AG04449 (cell line): ENCODE results near the gene CDK15.

Source experiments
- CTCF ChIA-PET: fragments of 350-600 bp; formaldehyde crosslinking; extraction: SDS; loops from one replicate; lab custom pipeline; 2021; ENCODE audit warnings: antibody characterized with exemption; lab: Yijun Ruan, JAX
- POLR2A ChIA-PET: fragments of 400-600, 350-600 bp; formaldehyde crosslinking; extraction: SDS; loops from one replicate; lab custom pipeline; 2020; ENCODE audit warnings: antibody characterized with exemption, inconsistent platforms; lab: Yijun Ruan, JAX
- DNase-seq: peaks from one replicate; pipeline ENCODE4 v3.0.0-alpha.2; 2010; ENCODE audit warnings: low read depth, low spot score
- H3K4me3 ChIP-seq: 2 replicates; pipeline ENCODE4 v1.5.1; 2011; ENCODE audit warnings: low read depth, mild to moderate bottlenecking, control low read depth, low read length
- CTCF ChIP-seq: IDR thresholded peaks from one replicate; pipeline ENCODE4 v1.5.1; 2011; ENCODE audit warnings: mild to moderate bottlenecking, moderate library complexity, low read length, control low read depth, inconsistent platforms; ENCODE audit not compliant: insufficient read depth; ENCODE audit errors: missing control alignments

The CDK15 gene

GRCh38 chr2:201932511-201932910, 126.2 kb downstream of the CDK15 start:
- no peak for DNase-seq
- no peak overlapping the region for H3K4me3 ChIP-seq
- CTCF ChIA-PET: no interaction called here
- TF ChIP-seq CTCF: no peak
- POLR2A ChIA-PET: interaction anchor here (1.4 kb wide), 1 partner anchor 72 kb away, joined by 5 read pairs; no protein-coding TSS in a partner anchor

GRCh38 chr2:201933792-201934237, 127.5 kb downstream of the CDK15 start:
- CTCF ChIA-PET: interaction anchor here (1.5 kb wide), 1 partner anchor 18 kb away, joined by 3 read pairs; no protein-coding TSS in a partner anchor

GRCh38 chr2:201936817-201937216, 130.5 kb downstream of the CDK15 start:
- H3K4me3 ChIP-seq: no peak overlapping the region
- CTCF ChIA-PET: interaction anchor here (0.6 to 1.4 kb wide), 3 partner anchors 16 to 181 kb away, joined by 3 read pairs; no protein-coding TSS in a partner anchor

More at GRCh38 chr2:201933792-201934237, 127.5 kb downstream of the CDK15 start:
- TF ChIP-seq CTCF: no peak
- POLR2A ChIA-PET: interaction anchor here (1.1 to 1.5 kb wide), 2 partner anchors 24 to 45 kb away, joined by 3 to 6 read pairs; no protein-coding TSS in a partner anchor
- DNase-seq: peak; percentile 14
- H3K4me3 ChIP-seq: no peak overlapping the region

GRCh38 chr2:201937343-201937742, 131.0 kb downstream of the CDK15 start:
- POLR2A ChIA-PET: no interaction called here
- TF ChIP-seq CTCF: no peak
- CTCF ChIA-PET: interaction anchor here (0.6 to 1.4 kb wide), 3 partner anchors 16 to 182 kb away, joined by 3 read pairs; no protein-coding TSS in a partner anchor

More at GRCh38 chr2:201936817-201937216, 130.5 kb downstream of the CDK15 start:
- DNase-seq: no peak
- TF ChIP-seq CTCF: no peak
- POLR2A ChIA-PET: no interaction called here

GRCh38 chr2:201938156-201938775, 131.9 kb downstream of the CDK15 start:
- no peak overlapping the region for H3K4me3 ChIP-seq
- no peak for TF ChIP-seq CTCF
- POLR2A ChIA-PET: no interaction called here
- peak; percentile 21 for DNase-seq
- CTCF ChIA-PET: interaction anchor here (1.0 to 1.4 kb wide), 3 partner anchors 12 to 133 kb away, joined by 3 to 6 read pairs (median 3); no protein-coding TSS in a partner anchor

More at GRCh38 chr2:201937343-201937742, 131.0 kb downstream of the CDK15 start:
- DNase-seq: no peak
- H3K4me3 ChIP-seq: no peak overlapping the region

- ChIA-PET CTCF (interaction anchor here (1.4 kb wide), 1 partner anchor 12 kb away, joined by 6 read pairs; no protein-coding TSS in a partner anchor), POLR2A (no interaction called here)
- no peak for TF ChIP-seq CTCF
- no peak overlapping the region for H3K4me3 ChIP-seq
- DNase-seq: no peak
These were observed 132.4 kb downstream of the CDK15 start for GRCh38 chr2:201938781-201939180.
